C4-2B (cell line): ENCODE measurements around the gene NAP1L5.

Experiments
- H3K27ac ChIP-seq: fragments of 450-650 bp; 2 replicates; pipeline ENCODE4 v1.5.1; 2017
- ZFX ChIP-seq: fragments of 450-650 bp; IDR thresholded peaks from 2 replicates; pipeline ENCODE4 v1.6.1; 2017
- TF ChIP-seq, protein P1 (sequence below): fragments of 450-650 bp; conservative IDR thresholded peaks from 2 replicates; pipeline ENCODE4 v1.5.1; 2017; ENCODE audit warnings: mild to moderate bottlenecking

The NAP1L5 gene

DNA sequence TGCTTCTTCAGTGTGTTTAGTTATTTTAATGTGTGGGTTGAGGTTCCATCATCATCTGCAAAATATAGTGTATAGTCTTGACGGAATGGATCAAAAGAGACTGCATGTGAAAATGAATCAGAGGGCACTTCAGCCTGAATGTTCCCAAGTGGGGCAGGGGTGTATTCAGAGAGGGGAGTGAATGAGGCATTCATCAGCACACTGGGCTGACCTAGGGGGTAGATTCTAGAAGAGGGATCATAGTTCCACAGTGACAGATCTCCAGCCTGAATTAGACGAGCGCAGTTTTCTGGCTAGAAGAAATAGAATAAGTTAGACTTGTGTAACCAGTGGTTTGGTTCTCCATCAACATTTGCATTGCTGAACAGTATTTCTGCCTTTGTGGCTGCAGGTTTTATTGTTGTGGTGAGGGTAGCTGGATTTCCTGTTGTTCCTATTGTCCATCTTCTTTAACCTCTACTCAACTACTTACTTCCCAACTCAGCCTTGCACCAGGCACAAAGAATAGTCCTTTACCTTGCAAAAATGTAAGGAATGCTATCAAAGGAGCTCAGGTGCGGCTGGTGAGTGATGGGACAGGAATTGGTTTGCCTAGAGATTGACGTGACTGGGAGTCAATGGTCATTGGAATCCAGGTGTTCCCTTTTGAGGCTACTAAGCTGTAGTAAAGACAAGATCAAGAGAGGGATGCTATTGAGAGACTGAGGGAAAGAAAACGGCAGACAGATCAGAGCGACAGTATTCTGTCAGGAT, 50.9 kb downstream of the NAP1L5 start:
- TF ChIP-seq, protein P1, sequence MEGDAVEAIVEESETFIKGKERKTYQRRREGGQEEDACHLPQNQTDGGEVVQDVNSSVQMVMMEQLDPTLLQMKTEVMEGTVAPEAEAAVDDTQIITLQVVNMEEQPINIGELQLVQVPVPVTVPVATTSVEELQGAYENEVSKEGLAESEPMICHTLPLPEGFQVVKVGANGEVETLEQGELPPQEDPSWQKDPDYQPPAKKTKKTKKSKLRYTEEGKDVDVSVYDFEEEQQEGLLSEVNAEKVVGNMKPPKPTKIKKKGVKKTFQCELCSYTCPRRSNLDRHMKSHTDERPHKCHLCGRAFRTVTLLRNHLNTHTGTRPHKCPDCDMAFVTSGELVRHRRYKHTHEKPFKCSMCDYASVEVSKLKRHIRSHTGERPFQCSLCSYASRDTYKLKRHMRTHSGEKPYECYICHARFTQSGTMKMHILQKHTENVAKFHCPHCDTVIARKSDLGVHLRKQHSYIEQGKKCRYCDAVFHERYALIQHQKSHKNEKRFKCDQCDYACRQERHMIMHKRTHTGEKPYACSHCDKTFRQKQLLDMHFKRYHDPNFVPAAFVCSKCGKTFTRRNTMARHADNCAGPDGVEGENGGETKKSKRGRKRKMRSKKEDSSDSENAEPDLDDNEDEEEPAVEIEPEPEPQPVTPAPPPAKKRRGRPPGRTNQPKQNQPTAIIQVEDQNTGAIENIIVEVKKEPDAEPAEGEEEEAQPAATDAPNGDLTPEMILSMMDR = no peak
- TF ChIP-seq ZFX = no peak
- no peak overlapping the region for H3K27ac ChIP-seq

DNA sequence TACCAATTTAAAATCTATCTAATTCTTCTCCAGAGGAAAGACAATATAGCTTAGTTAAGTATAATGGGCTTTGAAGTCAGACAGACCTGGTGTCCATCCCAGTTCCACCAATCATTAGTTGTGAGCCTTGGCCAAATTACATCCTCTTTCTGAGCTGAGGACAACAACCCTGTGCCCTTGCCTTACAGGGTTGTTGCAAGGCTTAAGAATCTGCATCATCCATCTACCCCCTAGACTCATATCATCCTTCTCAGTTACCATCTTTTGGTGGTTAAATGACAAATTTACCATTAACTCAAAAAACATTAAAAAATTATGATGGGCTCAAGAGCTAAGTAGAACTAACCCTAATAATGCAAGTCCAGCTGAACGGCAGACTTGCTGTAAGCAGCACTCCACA, 51.6 kb downstream of the NAP1L5 start:
- no peak for TF ChIP-seq ZFX
- TF ChIP-seq, protein P1 = no peak

More for the DNA sequence above, 51.6 kb downstream of the NAP1L5 start:
- no peak overlapping the region for H3K27ac ChIP-seq
